Tibial nerve (tissue), 4 donors: Measurements from ENCODE around the gene EPM2A. TPM values are rescaled to one million over a fixed set of nuclear protein-coding genes. Genes with fewer than 3 reads are reported as not detected.

ENCODE experiments used
- DNase-seq, 2 donors: peaks; one replicate each; pipeline ENCODE4 v3.0.0-alpha.2; 2019; ENCODE audit warnings: low spot score in 2 of 2
- H3K27ac ChIP-seq, 4 donors: fragments of 200-600 bp; sonication (generic) in 3 of 4; one replicate each; pipeline ENCODE4 v1.5.1; 2017 to 2019; ENCODE audit warnings: mild to moderate bottlenecking in 1 of 4
- H3K27me3 ChIP-seq, 2 donors: fragments of 200-600 bp; sonication (generic) in 1 of 2; one replicate each; pipeline versions ENCODE4 v1.5.1 to v1.6.0; 2017 to 2019
- H3K36me3 ChIP-seq, 3 donors: fragments of 200-600 bp; sonication (generic); one replicate each; pipeline ENCODE4 v1.5.1; 2018 to 2019
- H3K4me1 ChIP-seq, 4 donors: fragments of 200-600 bp; sonication (generic) in 3 of 4; one replicate each; pipeline ENCODE4 v1.5.1; 2017 to 2019
- H3K4me3 ChIP-seq, 4 donors: fragments of 200-600 bp; sonication (generic) in 3 of 4; one replicate each; pipeline ENCODE4 v1.5.1; 2017 to 2019; ENCODE audit warnings: mild to moderate bottlenecking in 1 of 4, moderate library complexity in 1 of 4
- H3K9me3 ChIP-seq, 4 donors: fragments of 200-600 bp; sonication (generic) in 3 of 4; one replicate each; pipeline ENCODE4 v1.5.1; 2017 to 2019
- EP300 ChIP-seq, 2 donors: sonication (generic); formaldehyde crosslinking; IDR thresholded peaks; one replicate each; pipeline ENCODE4 v1.6.1; 2017; ENCODE audit warnings: antibody characterized with exemption in 2 of 2, mild to moderate bottlenecking in 1 of 2
- POLR2A ChIP-seq, 2 donors: fragments of 450-650 bp; IDR thresholded peaks; one replicate each; pipeline ENCODE4 v1.6.1; 2017; ENCODE audit warnings: antibody characterized with exemption in 2 of 2, mild to moderate bottlenecking in 2 of 2, moderate library complexity in 2 of 2
- WGBS, 2 donors: methylation state at CpG; one replicate each; pipeline ENCODE4 v1.1.5; 2018; 5-methylcytosine and 5-hydroxymethylcytosine counted together
- total RNA-seq, 4 donors: library from RNA; depleted of rRNA; stranded (reverse); fragments of >200 nt; gene quantifications; one replicate each; pipeline ENCODE4 v1.1.0, GENCODE V29; 2016
- TF ChIP-seq, protein P1 (sequence below), 5 experiments: fragments of 200-600 bp in 3 of 5; fragments of 450-650 bp in 2 of 5; sonication (generic) in 3 of 5; IDR thresholded peaks; one replicate each; pipeline ENCODE4 v1.5.1; 2016 to 2019; ENCODE audit warnings: antibody characterized with exemption in 5 of 5, mild to moderate bottlenecking in 3 of 5, moderate library complexity in 2 of 5

The EPM2A gene
- total RNA-seq, 4 donors from 2014 or later = 14.7 to 24.9 (median 20.3) TPM

DNA sequence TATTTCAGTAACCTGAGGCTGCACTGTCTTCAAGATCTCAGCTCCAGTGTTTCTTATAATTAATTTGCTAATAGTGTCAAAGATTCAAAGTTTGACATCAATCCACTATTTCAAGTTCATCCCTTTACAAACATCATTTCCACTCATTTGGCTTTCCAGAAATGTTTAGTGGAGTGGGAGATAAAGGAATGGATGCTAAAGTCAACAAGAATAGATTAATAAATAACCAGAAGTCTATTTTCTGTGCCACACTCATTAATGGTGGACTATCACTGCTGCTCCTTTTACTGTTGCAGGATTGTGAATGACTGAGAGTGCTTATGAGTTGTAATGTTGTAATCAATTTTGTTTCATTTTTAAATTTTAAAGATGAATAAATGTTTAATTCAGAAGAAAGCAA lies 28.4 kb upstream of the EPM2A start:
- H3K36me3 ChIP-seq = no peaks in the 10 kb centered on the region
- TF ChIP-seq EP300 (IDR thresholded peaks at IDR 0.05) (no peak), POLR2A (IDR thresholded peaks at IDR 0.05) (no peak)
- TF ChIP-seq, protein P1, sequence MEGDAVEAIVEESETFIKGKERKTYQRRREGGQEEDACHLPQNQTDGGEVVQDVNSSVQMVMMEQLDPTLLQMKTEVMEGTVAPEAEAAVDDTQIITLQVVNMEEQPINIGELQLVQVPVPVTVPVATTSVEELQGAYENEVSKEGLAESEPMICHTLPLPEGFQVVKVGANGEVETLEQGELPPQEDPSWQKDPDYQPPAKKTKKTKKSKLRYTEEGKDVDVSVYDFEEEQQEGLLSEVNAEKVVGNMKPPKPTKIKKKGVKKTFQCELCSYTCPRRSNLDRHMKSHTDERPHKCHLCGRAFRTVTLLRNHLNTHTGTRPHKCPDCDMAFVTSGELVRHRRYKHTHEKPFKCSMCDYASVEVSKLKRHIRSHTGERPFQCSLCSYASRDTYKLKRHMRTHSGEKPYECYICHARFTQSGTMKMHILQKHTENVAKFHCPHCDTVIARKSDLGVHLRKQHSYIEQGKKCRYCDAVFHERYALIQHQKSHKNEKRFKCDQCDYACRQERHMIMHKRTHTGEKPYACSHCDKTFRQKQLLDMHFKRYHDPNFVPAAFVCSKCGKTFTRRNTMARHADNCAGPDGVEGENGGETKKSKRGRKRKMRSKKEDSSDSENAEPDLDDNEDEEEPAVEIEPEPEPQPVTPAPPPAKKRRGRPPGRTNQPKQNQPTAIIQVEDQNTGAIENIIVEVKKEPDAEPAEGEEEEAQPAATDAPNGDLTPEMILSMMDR (IDR thresholded peaks at IDR 0.05) = no peak
- H3K9me3 ChIP-seq = no peaks in the 10 kb centered on the region
- no peak overlapping the region for H3K27ac ChIP-seq
- no peak overlapping the region for H3K4me3 ChIP-seq
- no peaks in the 10 kb centered on the region for H3K27me3 ChIP-seq
- no peaks in the 10 kb centered on the region for H3K4me1 ChIP-seq
- DNase-seq = no peak

DNA sequence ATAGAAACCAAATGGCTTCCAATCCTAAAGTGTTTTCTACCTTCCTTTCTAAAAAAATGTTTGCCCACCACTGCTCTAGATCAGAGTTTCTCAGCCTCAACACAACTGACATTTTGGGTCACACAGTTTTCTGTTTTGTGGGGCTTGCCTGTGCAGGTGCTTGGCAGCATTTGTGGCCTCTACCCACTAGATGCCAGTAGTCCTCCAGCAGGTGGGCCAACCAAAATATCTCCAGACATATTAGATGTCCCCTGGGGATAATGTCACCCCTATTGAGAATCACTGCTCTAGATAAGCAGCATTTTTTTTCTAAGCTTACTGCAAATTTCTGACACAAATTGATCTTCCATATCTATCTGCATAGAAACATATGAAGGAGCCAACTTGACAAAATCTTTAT lies 26.3 kb upstream of the EPM2A start:
- TF ChIP-seq EP300 (IDR thresholded peaks at IDR 0.05) (no peak), POLR2A (IDR thresholded peaks at IDR 0.05) (no peak)
- TF ChIP-seq, protein P1 (IDR thresholded peaks at IDR 0.05) = no peak
- no peak overlapping the region for H3K27ac ChIP-seq
- H3K9me3 ChIP-seq = no peaks in the 10 kb centered on the region
- no peaks in the 10 kb centered on the region for H3K36me3 ChIP-seq
- no peaks in the 10 kb centered on the region for H3K27me3 ChIP-seq
- H3K4me1 ChIP-seq = no peaks in the 10 kb centered on the region
- H3K4me3 ChIP-seq = no peak overlapping the region
- DNase-seq = no peak

DNA sequence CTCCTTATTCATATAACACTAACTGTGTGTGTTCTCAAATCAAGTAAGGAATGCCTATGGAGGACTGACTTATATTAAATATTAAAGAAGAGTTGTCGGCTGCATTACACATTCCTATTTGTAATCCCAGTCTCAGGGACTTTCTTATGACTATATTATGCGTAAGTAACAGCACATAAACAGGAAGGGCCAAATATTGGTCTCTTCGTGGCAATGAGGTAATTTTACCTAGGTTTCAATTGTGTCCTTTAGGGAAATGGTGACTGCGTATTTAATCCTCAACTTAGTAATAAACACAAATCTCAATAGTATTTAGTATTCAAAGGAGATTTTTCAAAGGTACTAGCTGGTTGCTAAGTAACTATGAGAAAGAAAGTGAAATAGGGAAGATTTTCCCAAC lies 22.8 kb upstream of the EPM2A start:
- 86 to 87% methylated on average over 4 of the region's 4 CpGs for WGBS, 2 donors
- no peaks in the 10 kb centered on the region for H3K4me1 ChIP-seq
- TF ChIP-seq, protein P1 (IDR thresholded peaks at IDR 0.05) = no peak
- TF ChIP-seq POLR2A (IDR thresholded peaks at IDR 0.05) (no peak), EP300 (IDR thresholded peaks at IDR 0.05) (no peak)

DNA sequence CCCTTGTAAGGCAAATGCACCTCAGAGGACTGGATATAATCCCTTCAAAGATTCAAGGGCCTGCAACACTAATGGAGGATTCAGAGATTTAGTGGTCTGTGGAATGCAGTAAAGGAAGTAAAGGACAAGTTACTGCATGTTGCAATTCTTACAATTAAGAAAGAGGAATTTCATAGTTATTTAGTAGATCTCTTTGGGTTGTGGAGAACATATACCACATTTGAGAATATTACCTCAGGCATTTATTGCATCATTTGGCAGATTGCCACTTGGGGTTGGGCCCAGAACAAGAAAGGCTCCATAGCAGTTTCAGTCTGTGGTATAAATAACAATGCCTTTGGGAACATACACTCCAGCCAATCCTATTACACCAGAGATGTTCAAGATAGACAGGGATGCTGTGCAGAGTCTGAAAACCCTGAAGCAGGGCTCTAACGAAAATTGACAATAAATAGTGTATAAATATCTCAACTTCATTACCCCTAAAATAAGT lies 20.9 kb upstream of the EPM2A start:
- 20 to 24% methylated on average over 1 of the region's 1 CpG for WGBS, 2 donors
- Histone ChIP-seq H3K36me3 (no peaks in the 10 kb centered on the region), H3K27ac (no peak overlapping the region), H3K4me3 (no peak overlapping the region), H3K9me3 (no peaks in the 10 kb centered on the region), H3K27me3 (no peaks in the 10 kb centered on the region), H3K4me1 (no peaks in the 10 kb centered on the region)
- DNase-seq = peak in 1 of 2 donors; percentile 28
- no peak for TF ChIP-seq POLR2A (IDR thresholded peaks at IDR 0.05)
- TF ChIP-seq EP300 (IDR thresholded peaks at IDR 0.05) = peak in 1 of 2 donors; percentile 22
- TF ChIP-seq, protein P1 (IDR thresholded peaks at IDR 0.05) = no peak

More for the DNA sequence above, 22.8 kb upstream of the EPM2A start:
- no peak overlapping the region for H3K27ac ChIP-seq
- H3K36me3 ChIP-seq = no peaks in the 10 kb centered on the region
- DNase-seq = no peak
- H3K9me3 ChIP-seq = no peaks in the 10 kb centered on the region
- no peaks in the 10 kb centered on the region for H3K27me3 ChIP-seq
- H3K4me3 ChIP-seq = no peak overlapping the region

DNA sequence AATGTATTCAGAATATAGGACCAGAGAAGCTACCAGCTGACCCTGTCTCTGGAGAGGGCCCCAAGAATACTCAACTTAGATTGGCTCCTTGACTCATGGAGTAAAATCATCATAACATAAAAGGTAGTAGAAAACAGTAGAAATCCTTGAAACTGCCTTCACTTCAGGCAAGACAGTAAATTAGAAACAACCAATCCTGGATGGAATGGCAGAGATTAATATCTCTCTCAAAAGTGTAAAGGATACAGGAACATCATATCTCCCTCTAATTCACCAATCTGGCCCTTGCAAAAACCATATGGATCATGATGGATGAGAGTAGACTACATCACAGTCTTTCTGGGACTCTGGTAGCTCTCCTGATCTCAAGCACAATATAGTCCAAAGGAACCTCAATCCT lies 20.4 kb upstream of the EPM2A start:
- no peak for DNase-seq
- no peaks in the 10 kb centered on the region for H3K36me3 ChIP-seq
- no peak for TF ChIP-seq EP300 (IDR thresholded peaks at IDR 0.05)
- no peaks in the 10 kb centered on the region for H3K9me3 ChIP-seq
- H3K4me1 ChIP-seq = no peaks in the 10 kb centered on the region
- H3K27me3 ChIP-seq = no peaks in the 10 kb centered on the region
- no peak overlapping the region for H3K4me3 ChIP-seq
- no peak overlapping the region for H3K27ac ChIP-seq

DNA sequence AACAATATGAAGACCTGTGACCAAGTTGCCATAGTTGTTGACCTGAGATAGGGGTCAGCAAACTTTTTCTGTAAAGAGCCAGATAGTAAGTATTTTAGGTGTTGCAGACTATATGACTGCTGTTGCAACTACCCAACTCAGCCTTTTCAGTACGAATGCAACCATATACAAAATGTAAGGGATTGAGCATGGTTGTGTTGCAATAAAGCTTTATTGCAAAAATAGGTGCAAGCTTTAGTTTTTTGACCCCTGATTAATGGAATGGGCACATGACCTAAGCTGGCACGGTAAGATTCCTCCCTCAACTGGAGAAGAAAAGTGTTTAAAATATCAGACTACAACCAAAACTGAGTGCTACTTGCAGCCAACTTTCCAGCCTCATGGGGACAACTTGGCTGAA lies 17.3 kb upstream of the EPM2A start:
- no peaks in the 10 kb centered on the region for H3K4me1 ChIP-seq
- H3K36me3 ChIP-seq = no peaks in the 10 kb centered on the region
- TF ChIP-seq, protein P1 (IDR thresholded peaks at IDR 0.05) = no peak
- no peak for TF ChIP-seq EP300 (IDR thresholded peaks at IDR 0.05)
- TF ChIP-seq POLR2A (IDR thresholded peaks at IDR 0.05) = no peak
- no peak for DNase-seq
- WGBS, 2 donors = 59 to 60% methylated on average over 2 of the region's 2 CpGs
- H3K27me3 ChIP-seq = no peaks in the 10 kb centered on the region
- no peak overlapping the region for H3K4me3 ChIP-seq
- H3K27ac ChIP-seq = no peak overlapping the region
- H3K9me3 ChIP-seq = no peaks in the 10 kb centered on the region
